HCT116 (cell line): ENCODE data around the gene SHISAL1. TPM values are rescaled to one million over a fixed set of nuclear protein-coding genes. Genes with fewer than 3 reads are reported as not detected.

Source experiments
- ATAC-seq: fragments of 200-7000 bp; cut with Tn5 transposase; 2 replicates; pipeline ENCODE4 v1.9.1; 2020; ENCODE audit warnings: mild to moderate bottlenecking, moderate library complexity
- BruUV-seq: library from RNA; stranded (reverse); fragments of 400-500 nt; replicated peaks from 2 replicates; lab custom pipeline; 2021; lab: Mats Ljungman, UMichigan
- CTCF ChIA-PET: fragments of 300-600 bp; sonication (Branson Sonifier 250); formaldehyde crosslinking; loops from one replicate; lab custom pipeline; 2021; ENCODE audit warnings: antibody characterized with exemption; lab: Charles Lee
- POLR2A ChIA-PET: fragments of 300-600, 350-600 bp; sonication (Branson Sonifier 250); formaldehyde crosslinking; loops from one replicate; lab custom pipeline; 2021; ENCODE audit warnings: antibody characterized with exemption; lab: Charles Lee
- RAD21 ChIA-PET, 2 experiments: fragments of 300-600 bp; sonication (Branson Sonifier 250); formaldehyde crosslinking; loops; one replicate each; lab custom pipeline; 2023; ENCODE audit warnings: low total read pairs in 2 of 2; ENCODE audit not compliant: uncharacterized antibody in 2 of 2, unreplicated experiment in 2 of 2, low non-redundant PET in 1 of 2; lab: Charles Lee
- DNase-seq: peaks from one replicate; pipeline ENCODE4 v3.0.0-alpha.2; 2010; ENCODE audit warnings: low read depth, low spot score
- H2AFZ ChIP-seq: fragments of 200-600 bp; shearing (Covaris generic), sonication (generic); 2 replicates; pipeline ENCODE4 v1.6.1; 2017; ENCODE audit warnings: low read depth, mixed run types, mixed read lengths, antibody characterized with exemption, low read length; ENCODE audit not compliant: poor library complexity, severe bottlenecking
- H3K27ac ChIP-seq: 2 replicates; pipeline ENCODE4 v1.5.1; 2012; ENCODE audit warnings: low read depth, low read length
- H3K27me3 ChIP-seq: fragments of 200-600 bp; sonication (generic); 2 replicates; pipeline ENCODE4 v1.6.1; 2016; ENCODE audit warnings: mixed run types, low read length, mixed read lengths; ENCODE audit not compliant: insufficient read depth
- H3K36me3 ChIP-seq, 2 experiments: fragments of 200-500 bp in 1 of 2; fragments of 200-600 bp in 1 of 2; sonication (Bioruptor generic) in 1 of 2; sonication (generic) in 1 of 2; 2 replicates each; pipeline versions ENCODE4 v1.5.1 to v1.6.1; 2014 to 2016; ENCODE audit warnings: low read length in 2 of 2, inconsistent platforms in 1 of 2, mixed read lengths in 1 of 2, mixed run types in 1 of 2; ENCODE audit not compliant: insufficient read depth in 2 of 2, control insufficient read depth in 1 of 2
- H3K4me1 ChIP-seq, 2 experiments: fragments of 200-600 bp in 1 of 2; sonication (generic) in 1 of 2; 2 replicates each; pipeline versions ENCODE4 v1.5.1 to v1.6.1; 2012 to 2017; ENCODE audit warnings: low read length in 2 of 2, inconsistent platforms in 1 of 2, mild to moderate bottlenecking in 1 of 2, mixed read lengths in 1 of 2, mixed run types in 1 of 2, moderate library complexity in 1 of 2; ENCODE audit not compliant: insufficient read depth in 2 of 2, control insufficient read depth in 1 of 2
- H3K4me2 ChIP-seq: fragments of 200-600 bp; sonication (generic); 2 replicates; pipeline ENCODE4 v1.6.1; 2017; ENCODE audit warnings: mixed run types, low read length, mixed read lengths
- H3K4me3 ChIP-seq, 2 experiments: fragments of 200-600 bp in 1 of 2; sonication (generic) in 1 of 2; replicated peaks in 1 of 2; 2 replicates each; pipeline ENCODE4 v1.5.1; 2011 to 2016; ENCODE audit warnings: low read length in 2 of 2, control low read depth in 1 of 2, low read depth in 1 of 2, mild to moderate bottlenecking in 1 of 2, mixed read lengths in 1 of 2, mixed run types in 1 of 2
- H3K79me2 ChIP-seq: fragments of 200-600 bp; sonication (generic); 2 replicates; pipeline ENCODE4 v1.6.1; 2017; ENCODE audit warnings: mild to moderate bottlenecking, mixed run types, low read length, moderate library complexity, mixed read lengths; ENCODE audit not compliant: insufficient read depth
- H3K9ac ChIP-seq: fragments of 200-600 bp; sonication (generic); 2 replicates; pipeline ENCODE4 v1.6.1; 2016; ENCODE audit warnings: low read length, mixed read lengths
- H3K9me2 ChIP-seq: fragments of 200-600 bp; sonication (generic), shearing (Covaris generic); 2 replicates; pipeline ENCODE4 v1.6.1; 2017; ENCODE audit warnings: mixed run types, mild to moderate bottlenecking, moderate library complexity; ENCODE audit not compliant: insufficient read depth
- H3K9me3 ChIP-seq, 2 experiments: fragments of 200-500 bp in 1 of 2; fragments of 200-600 bp in 1 of 2; sonication (Bioruptor generic) in 1 of 2; sonication (generic) in 1 of 2; 2 replicates each; pipeline ENCODE4 v1.6.1; 2014 to 2017; ENCODE audit warnings: low read length in 2 of 2, mixed read lengths in 2 of 2, inconsistent platforms in 1 of 2, low read depth in 1 of 2, mild to moderate bottlenecking in 1 of 2, mixed run types in 1 of 2, moderate library complexity in 1 of 2; ENCODE audit not compliant: control insufficient read depth in 1 of 2, insufficient read depth in 1 of 2
- H4K20me1 ChIP-seq: fragments of 200-600 bp; sonication (generic), shearing (Covaris generic); 2 replicates; pipeline ENCODE4 v1.6.1; 2017; ENCODE audit warnings: mixed run types, mild to moderate bottlenecking, moderate library complexity; ENCODE audit not compliant: insufficient read depth
- ATF3 ChIP-seq: IDR thresholded peaks from 2 replicates; pipeline ENCODE4 v1.6.1; 2012
- CBX3 ChIP-seq: IDR thresholded peaks from 2 replicates; pipeline ENCODE4 v1.6.1; 2012; ENCODE audit warnings: low read depth
- ELF1 ChIP-seq: IDR thresholded peaks from 2 replicates; pipeline ENCODE4 v1.6.1; 2012; ENCODE audit warnings: low read depth, borderline replicate concordance
- EZH2 ChIP-seq: fragments of 200-600 bp; sonication (generic); IDR thresholded peaks from 2 replicates; pipeline ENCODE4 v1.6.1; 2017; ENCODE audit warnings: antibody characterized with exemption, mixed run types
- FOSL1 ChIP-seq: IDR thresholded peaks from 2 replicates; pipeline ENCODE4 v1.6.1; 2012; ENCODE audit warnings: low read depth
- MAX ChIP-seq: IDR thresholded peaks from 2 replicates; pipeline ENCODE4 v1.6.1; 2012
- POLR2A ChIP-seq: IDR thresholded peaks from 2 replicates; pipeline ENCODE4 v1.7.0; 2011; ENCODE audit warnings: borderline replicate concordance; ENCODE audit not compliant: insufficient read depth, insufficient read length; ENCODE audit errors: extremely low read depth
- POLR2AphosphoS5 ChIP-seq: IDR thresholded peaks from 2 replicates; pipeline ENCODE4 v1.6.1; 2011; ENCODE audit warnings: mild to moderate bottlenecking, low read depth, low read length, moderate library complexity
- RAD21 ChIP-seq: IDR thresholded peaks from 2 replicates; pipeline ENCODE4 v1.6.1; 2012; ENCODE audit warnings: low read depth, mild to moderate bottlenecking
- SIN3A ChIP-seq: IDR thresholded peaks from 2 replicates; pipeline ENCODE4 v1.6.1; 2012; ENCODE audit warnings: low read depth
- SP1 ChIP-seq: IDR thresholded peaks from 2 replicates; pipeline ENCODE4 v1.6.1; 2012; ENCODE audit warnings: low read depth
- SRF ChIP-seq: IDR thresholded peaks from 2 replicates; pipeline ENCODE4 v1.6.1; 2012; ENCODE audit warnings: low read depth
- TCF7L2 ChIP-seq: IDR thresholded peaks from 2 replicates; pipeline ENCODE4 v1.7.0; 2011; ENCODE audit warnings: borderline replicate concordance, inconsistent platforms; ENCODE audit not compliant: insufficient read depth, insufficient read length; ENCODE audit errors: extremely low read depth
- YY1 ChIP-seq: IDR thresholded peaks from 2 replicates; pipeline ENCODE4 v1.6.1; 2011; ENCODE audit warnings: low read length, low read depth, moderate library complexity, mild to moderate bottlenecking; ENCODE audit not compliant: insufficient replicate concordance; ENCODE audit errors: extremely low read depth
- ZBTB33 ChIP-seq: IDR thresholded peaks from 2 replicates; pipeline ENCODE4 v1.6.1; 2011; ENCODE audit warnings: mild to moderate bottlenecking, low read length, moderate library complexity; ENCODE audit not compliant: insufficient replicate concordance; ENCODE audit errors: extremely low read depth
- ZFX ChIP-seq: fragments of 450-650 bp; IDR thresholded peaks from 2 replicates; pipeline ENCODE4 v1.6.1; 2017
- ZNF274 ChIP-seq: fragments of 200-500 bp; sonication (Bioruptor generic); IDR thresholded peaks from 2 replicates; pipeline ENCODE4 v1.6.1; 2014; ENCODE audit warnings: mild to moderate bottlenecking, low read depth, low read length, inconsistent platforms
- intact Hi-C: fragments of 100-400 bp; cut with micrococcal nuclease; formaldehyde crosslinking; loops from 2 replicates; pipeline ENCODE4 v1.10.0; 2022
- total RNA-seq: library from RNA; stranded (reverse); gene quantifications from one replicate; pipeline ENCODE4 v1.2.1, GENCODE V29; 2021; ENCODE audit not compliant: unreplicated experiment

The SHISAL1 gene
- total RNA-seq, 1 experiment from 2014 or later, result not detected

- no peaks in the 10 kb centered on the region for H3K4me1 ChIP-seq
- H3K36me3 ChIP-seq, result no peaks in the 10 kb centered on the region
- H3K27me3 ChIP-seq, result peaks cover 4% of the 10 kb centered on the region; the same call in 1 of the 2 replicates
- BruUV-seq, result no TSS peak
- ATAC-seq (no peak), DNase-seq (no peak)
- no peaks in the 10 kb centered on the region for H3K79me2 ChIP-seq
- ChIA-PET RAD21 (no interaction called here), POLR2A (no interaction called here), CTCF (no interaction called here)
- no peak overlapping the region for H3K4me2 ChIP-seq
- intact Hi-C loops, result no loop called here
- no peaks in the 10 kb centered on the region for H3K9me3 ChIP-seq
- no peak overlapping the region for H3K4me3 ChIP-seq
- H3K9ac ChIP-seq, result no peak overlapping the region
- H4K20me1 ChIP-seq, result no peaks in the 10 kb centered on the region
- no peak overlapping the region for H3K27ac ChIP-seq
- no peaks in the 10 kb centered on the region for H3K9me2 ChIP-seq
- TF ChIP-seq RAD21 (no peak), SRF (no peak), POLR2AphosphoS5 (no peak), TCF7L2 (no peak), MAX (no peak), CBX3 (no peak), ZFX (no peak), YY1 (no peak)
- H2AFZ ChIP-seq, result no peak overlapping the region
Observed at GRCh38 chr22:44299124-44299523, 13.6 kb downstream of the SHISAL1 start.

GRCh38 chr22:44298406-44299091 is 14.2 kb downstream of the SHISAL1 start:
- Histone ChIP-seq H3K27me3 (peaks cover 4% of the 10 kb centered on the region; the same call in 1 of the 2 replicates), H3K9ac (no peak overlapping the region)
- TF ChIP-seq ZFX (no peak), FOSL1 (no peak), ELF1 (no peak), SRF (no peak), POLR2A (no peak), EZH2 (no peak), SP1 (no peak), SIN3A (no peak), ZBTB33 (no peak), CBX3 (no peak), ZNF274 (no peak), ATF3 (no peak), YY1 (no peak)

More at GRCh38 chr22:44298406-44299091, 14.2 kb downstream of the SHISAL1 start:
- H3K4me3 ChIP-seq, result no peak overlapping the region
- CTCF ChIA-PET, result no interaction called here
- POLR2A ChIA-PET, result no interaction called here
- H4K20me1 ChIP-seq, result no peaks in the 10 kb centered on the region
- no peak overlapping the region for H2AFZ ChIP-seq
- ATAC-seq (peak; percentile 30; the same call in 1 of the 2 replicates), DNase-seq (no peak)
- no peaks in the 10 kb centered on the region for H3K9me2 ChIP-seq
- H3K79me2 ChIP-seq, result no peaks in the 10 kb centered on the region
- BruUV-seq, result no TSS peak
- H3K36me3 ChIP-seq, result no peaks in the 10 kb centered on the region
- no peak overlapping the region for H3K4me2 ChIP-seq
- RAD21 ChIA-PET, result no interaction called here
- H3K27ac ChIP-seq, result no peak overlapping the region
- no peaks in the 10 kb centered on the region for H3K4me1 ChIP-seq
- intact Hi-C loops, result no loop called here
- H3K9me3 ChIP-seq, result no peaks in the 10 kb centered on the region
